HEK293 (cell line): ENCODE data around the gene NOG.

Experiments
- ZNF600 ChIP-seq: fragments of 450-650 bp; formaldehyde crosslinking; IDR thresholded peaks from 2 replicates; pipeline ENCODE4 v1.5.1; 2016; ENCODE audit warnings: missing biosample characterization, missing genetic modification characterization
- TF ChIP-seq, protein P1 (sequence below): fragments of 450-650 bp; formaldehyde crosslinking; IDR thresholded peaks from 2 replicates; pipeline ENCODE4 v1.5.1; 2016; ENCODE audit warnings: missing biosample characterization, missing genetic modification characterization

DNA sequence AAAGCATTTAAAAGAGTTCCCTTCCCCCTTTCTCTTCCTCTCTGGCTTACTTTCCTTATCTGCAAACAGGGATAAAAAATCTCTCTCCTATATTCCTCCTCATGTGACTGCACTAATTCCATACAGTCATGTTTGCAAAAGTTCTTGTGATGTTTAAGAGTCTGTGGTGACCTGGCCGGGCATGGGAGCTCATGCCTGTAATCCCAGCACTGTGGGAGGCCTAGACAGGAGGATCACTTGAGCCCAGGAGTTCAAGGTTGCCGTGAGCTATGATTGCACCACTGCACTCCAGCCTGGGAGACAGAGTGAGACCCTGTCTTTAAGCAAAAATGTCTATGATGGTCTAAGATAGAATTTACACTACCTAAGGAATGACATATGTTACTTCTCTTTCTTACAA is 19.6 kb downstream of the NOG start:
- TF ChIP-seq ZNF600 (tag by site-specific recombination) = no peak
- TF ChIP-seq, protein P1, sequence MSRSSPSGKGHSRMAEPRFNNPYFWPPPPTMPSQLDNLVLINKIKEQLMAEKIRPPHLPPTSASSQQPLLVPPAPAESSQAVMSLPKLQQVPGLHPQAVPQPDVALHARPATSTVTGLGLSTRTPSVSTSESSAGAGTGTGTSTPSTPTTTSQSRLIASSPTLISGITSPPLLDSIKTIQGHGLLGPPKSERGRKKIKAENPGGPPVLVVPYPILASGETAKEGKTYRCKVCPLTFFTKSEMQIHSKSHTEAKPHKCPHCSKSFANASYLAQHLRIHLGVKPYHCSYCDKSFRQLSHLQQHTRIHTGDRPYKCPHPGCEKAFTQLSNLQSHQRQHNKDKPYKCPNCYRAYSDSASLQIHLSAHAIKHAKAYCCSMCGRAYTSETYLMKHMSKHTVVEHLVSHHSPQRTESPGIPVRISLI (tag by site-specific recombination) = no peak
